ENCODE measurements around the gene YAE1.

- no peak for TF ChIP-seq CTCF (IDR thresholded peaks at IDR 0.05)
- TF ChIP-seq POLR2A (IDR thresholded peaks at IDR 0.05) = no peak
These were observed 12.8 kb upstream of the YAE1 start for GRCh38 chr7:39553436-39553835.
